WERI-Rb-1 (cell line): ENCODE measurements around the gene CDIP1.

Source experiments
- DNase-seq: peaks from one replicate; pipeline ENCODE4 v3.0.0-alpha.2; 2020
- H3K27ac ChIP-seq: fragments of 250-450 bp; sonication (Bioruptor Pico); 2 replicates; pipeline ENCODE4 v1.5.1; 2020; ENCODE audit warnings: mild to moderate bottlenecking, moderate library complexity
- H3K27me3 ChIP-seq: fragments of 250-450 bp; sonication (Bioruptor Pico); 2 replicates; pipeline ENCODE4 v1.5.1; 2021; ENCODE audit warnings: mild to moderate bottlenecking, low read depth, moderate library complexity; ENCODE audit not compliant: insufficient read depth, severe bottlenecking
- H3K36me3 ChIP-seq: fragments of 250-450 bp; sonication (Bioruptor Pico); 2 replicates; pipeline ENCODE4 v1.5.1; 2020; ENCODE audit warnings: mild to moderate bottlenecking, moderate library complexity
- H3K4me3 ChIP-seq: 2 replicates; pipeline ENCODE4 v1.5.1; 2011; ENCODE audit warnings: low read depth, mild to moderate bottlenecking, control low read depth, low read length
- H3K9me3 ChIP-seq: fragments of 250-450 bp; sonication (Bioruptor Pico); 2 replicates; pipeline ENCODE4 v1.5.1; 2021; ENCODE audit warnings: mild to moderate bottlenecking, moderate library complexity; ENCODE audit not compliant: severe bottlenecking
- CTCF ChIP-seq: IDR thresholded peaks from 2 replicates; pipeline ENCODE4 v1.5.1; 2011; ENCODE audit warnings: low read depth, mild to moderate bottlenecking, control low read depth, inconsistent platforms, low read length

Gene CDIP1

GRCh38 chr16:4486126-4486893, 52.3 kb downstream of the CDIP1 start:
- Histone ChIP-seq H3K27ac (peak overlapping the region; percentile 40), H3K27me3 (no peaks in the 10 kb centered on the region), H3K4me3 (no peak overlapping the region), H3K9me3 (no peaks in the 10 kb centered on the region), H3K36me3 (peaks cover 69% of the 10 kb centered on the region)
- no peak for TF ChIP-seq CTCF
- DNase-seq, result peak; percentile 55

GRCh38 chr16:4481963-4482362, 56.6 kb downstream of the CDIP1 start:
- peak overlapping the region; percentile 90 for H3K27ac ChIP-seq
- H3K36me3 ChIP-seq, result peaks cover 48% of the 10 kb centered on the region
- H3K4me3 ChIP-seq, result no peak overlapping the region
- H3K9me3 ChIP-seq, result no peaks in the 10 kb centered on the region
- no peak for DNase-seq
- no peaks in the 10 kb centered on the region for H3K27me3 ChIP-seq
- no peak for TF ChIP-seq CTCF

GRCh38 chr16:4481526-4481925, 57.0 kb downstream of the CDIP1 start:
- DNase-seq, result no peak
- H3K36me3 ChIP-seq, result peaks cover 43% of the 10 kb centered on the region
- H3K9me3 ChIP-seq, result no peaks in the 10 kb centered on the region
- peak overlapping the region; percentile 90 for H3K27ac ChIP-seq
- no peaks in the 10 kb centered on the region for H3K27me3 ChIP-seq
- no peak overlapping the region for H3K4me3 ChIP-seq
- no peak for TF ChIP-seq CTCF

- Histone ChIP-seq H3K27me3 (no peaks in the 10 kb centered on the region), H3K27ac (0 out of 2 replicates have a peak overlapping the region, but pooled peaks have one; percentile 1), H3K4me3 (peak overlapping the region; percentile 65), H3K9me3 (no peaks in the 10 kb centered on the region), H3K36me3 (peaks cover 11% of the 10 kb centered on the region)
- no peak for TF ChIP-seq CTCF
- no peak for DNase-seq
Measured at GRCh38 chr16:4477966-4478365, 60.6 kb downstream of the CDIP1 start.

- Histone ChIP-seq H3K4me3 (peak within 1 kb of the TSS; percentile 65), H3K27ac (peak within 1 kb of the TSS; percentile 91), H3K36me3 (peaks cover 11% of the 10 kb centered on the region), H3K27me3 (no peaks in the 10 kb centered on the region), H3K9me3 (no peaks in the 10 kb centered on the region)
- peak; percentile 82 for TF ChIP-seq CTCF
- DNase-seq, result peak; percentile 95
Measured at GRCh38 chr16:4475880-4476788, 62.4 kb downstream of the CDIP1 start, which contains the start of gene HMOX2. TSS of gene HMOX2 (plus strand) at chr16:4476398. CDS start at chr16:4505525, 29,127 bp downstream.
